SK-N-SH treated with all-trans-retinoic acid at 6 μM for 48 hours (cell line): ENCODE measurements around the gene RAMP3.
"Not testable (repeated sequence)": the region's sequence is repeated elsewhere in the genome, so short reads cannot be mapped to it uniquely, and the experiment has no call there.

ENCODE experiments used
- ATAC-seq: fragments of 200-7000 bp; cut with Tn5 transposase; 3 replicates; pipeline ENCODE4 v1.9.1; 2020; ENCODE audit warnings: mild to moderate bottlenecking, moderate library complexity
- ARNTL ChIP-seq: fragments of 450-650 bp; formaldehyde crosslinking; IDR thresholded peaks from 2 replicates; pipeline ENCODE4 v1.5.0; 2020; ENCODE audit warnings: low read depth, mild to moderate bottlenecking, moderate library complexity, borderline replicate concordance
- BACH2 ChIP-seq: fragments of 250-450 bp; sonication (Bioruptor Pico); IDR thresholded peaks from 2 replicates; pipeline ENCODE4 v1.9.0; 2021; ENCODE audit warnings: mild to moderate bottlenecking, borderline replicate concordance
- CREB5 ChIP-seq: fragments of 250-450 bp; sonication (Bioruptor Pico); IDR thresholded peaks from 2 replicates; pipeline ENCODE4 v1.5.1; 2020; ENCODE audit warnings: low read depth, mild to moderate bottlenecking, moderate library complexity
- CSDC2 ChIP-seq: fragments of 250-450 bp; sonication (Bioruptor Pico); IDR thresholded peaks from 2 replicates; pipeline ENCODE4 v1.5.0; 2020; ENCODE audit warnings: mild to moderate bottlenecking, moderate library complexity
- ESRRG ChIP-seq: fragments of 250-450 bp; sonication (Bioruptor Pico); IDR thresholded peaks from 2 replicates; pipeline ENCODE4 v1.6.1; 2021; ENCODE audit warnings: mild to moderate bottlenecking
- GLIS3 ChIP-seq: fragments of 250-450 bp; sonication (Bioruptor Pico); IDR thresholded peaks from 2 replicates; pipeline ENCODE4 v1.5.0; 2020; ENCODE audit warnings: mild to moderate bottlenecking, moderate library complexity
- ISL1 ChIP-seq: fragments of 250-450 bp; sonication (Bioruptor Pico); IDR thresholded peaks from 2 replicates; pipeline ENCODE4 v2.1.2; 2022; ENCODE audit warnings: mild to moderate bottlenecking, moderate library complexity
- OSR1 ChIP-seq: fragments of 250-450 bp; sonication (Bioruptor Pico); IDR thresholded peaks from 2 replicates; pipeline ENCODE4 v1.8.0; 2022; ENCODE audit warnings: moderate library complexity, mild to moderate bottlenecking, inconsistent platforms
- PPARA ChIP-seq: fragments of 250-450 bp; sonication (Bioruptor Pico); IDR thresholded peaks from 2 replicates; pipeline ENCODE4 v1.5.0; 2020; ENCODE audit warnings: mild to moderate bottlenecking, borderline replicate concordance
- RARB ChIP-seq: fragments of 250-450 bp; sonication (Bioruptor Pico); IDR thresholded peaks from 2 replicates; pipeline ENCODE4 v1.8.0; 2021; ENCODE audit warnings: mild to moderate bottlenecking, moderate library complexity
- SNAI2 ChIP-seq: fragments of 250-450 bp; sonication (Bioruptor Pico); IDR thresholded peaks from 2 replicates; pipeline ENCODE4 v1.5.0; 2020; ENCODE audit warnings: mild to moderate bottlenecking, moderate library complexity
- TCF4 ChIP-seq: fragments of 250-450 bp; sonication (Bioruptor Pico); IDR thresholded peaks from 2 replicates; pipeline ENCODE4 v1.8.0; 2021; ENCODE audit warnings: mild to moderate bottlenecking, moderate library complexity, borderline replicate concordance
- TOX ChIP-seq: fragments of 250-450 bp; sonication (Bioruptor Pico); IDR thresholded peaks from 2 replicates; pipeline ENCODE4 v1.8.0; 2021; ENCODE audit warnings: mild to moderate bottlenecking, moderate library complexity, borderline replicate concordance
- ZC3H10 ChIP-seq: fragments of 250-450 bp; sonication (Bioruptor Pico); IDR thresholded peaks from 2 replicates; pipeline ENCODE4 v1.5.1; 2021; ENCODE audit warnings: mild to moderate bottlenecking, moderate library complexity
- ZFP3 ChIP-seq: fragments of 250-450 bp; sonication (Bioruptor Pico); IDR thresholded peaks from 2 replicates; pipeline ENCODE4 v1.5.0; 2020; ENCODE audit warnings: mild to moderate bottlenecking, moderate library complexity
- ZFP30 ChIP-seq: fragments of 450-650 bp; formaldehyde crosslinking; IDR thresholded peaks from 2 replicates; pipeline ENCODE4 v1.5.0; 2022; ENCODE audit warnings: mild to moderate bottlenecking, moderate library complexity
- ZNF565 ChIP-seq: fragments of 450-650 bp; formaldehyde crosslinking; conservative IDR thresholded peaks from 2 replicates; pipeline ENCODE4 v1.5.0; 2020; ENCODE audit warnings: low read depth, mild to moderate bottlenecking, moderate library complexity
- ZNF70 ChIP-seq: fragments of 450-650 bp; formaldehyde crosslinking; IDR thresholded peaks from 2 replicates; pipeline ENCODE4 v1.5.0; 2020; ENCODE audit warnings: mild to moderate bottlenecking, moderate library complexity
- ZNF8 ChIP-seq: fragments of 450-650 bp; formaldehyde crosslinking; IDR thresholded peaks from 2 replicates; pipeline ENCODE4 v1.5.0; 2020; ENCODE audit warnings: mild to moderate bottlenecking, moderate library complexity
- TF ChIP-seq, protein P1 (sequence below): fragments of 250-450 bp; sonication (Bioruptor Pico); IDR thresholded peaks from 2 replicates; pipeline ENCODE4 v1.8.0; 2021; ENCODE audit warnings: low read depth, mild to moderate bottlenecking, moderate library complexity, borderline replicate concordance
- TF ChIP-seq, protein P2 (sequence below): fragments of 250-450 bp; sonication (Bioruptor Pico); IDR thresholded peaks from 2 replicates; pipeline ENCODE4 v1.5.0; 2020; ENCODE audit warnings: mild to moderate bottlenecking, moderate library complexity
- TF ChIP-seq, protein P3 (sequence below): fragments of 250-450 bp; sonication (Bioruptor Pico); IDR thresholded peaks from 2 replicates; pipeline ENCODE4 v1.5.1; 2021; ENCODE audit warnings: mild to moderate bottlenecking, moderate library complexity
- TF ChIP-seq, protein P4 (sequence below): fragments of 250-450 bp; sonication (Bioruptor Pico); IDR thresholded peaks from 2 replicates; pipeline ENCODE4 v1.8.0; 2020; ENCODE audit warnings: mild to moderate bottlenecking, moderate library complexity, borderline replicate concordance

RAMP3 gene

DNA sequence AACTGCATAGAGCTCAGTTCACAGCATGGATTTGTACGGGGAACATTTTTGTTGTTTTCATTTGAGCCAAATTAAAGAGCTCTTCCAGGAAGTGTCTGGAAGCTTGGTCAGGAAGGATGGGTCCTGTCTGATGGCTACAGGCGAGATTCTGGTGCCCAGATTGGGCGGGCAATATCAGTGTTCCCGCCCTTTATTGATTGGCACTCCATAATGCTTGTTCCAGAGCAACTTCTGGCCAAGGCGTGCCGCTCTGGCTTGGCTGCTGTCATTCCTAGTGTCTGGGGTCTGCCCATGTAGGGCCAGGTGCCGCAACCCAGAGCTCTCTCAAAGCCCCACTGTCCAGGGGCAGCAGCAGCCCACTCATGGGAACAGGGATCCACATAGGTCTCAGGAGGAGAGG, 45.9 kb downstream of the RAMP3 start (continued):
- no peak for TF ChIP-seq TCF4 (CRISPR knock-in tag)
- no peak for TF ChIP-seq TOX (CRISPR knock-in tag)
- TF ChIP-seq ESRRG (CRISPR knock-in tag) = no peak

GRCh38 chr7:45203936-45204445, 46.4 kb downstream of the RAMP3 start:
- no peak for TF ChIP-seq ZC3H10
- TF ChIP-seq CSDC2 = no peak
- TF ChIP-seq, protein P1, sequence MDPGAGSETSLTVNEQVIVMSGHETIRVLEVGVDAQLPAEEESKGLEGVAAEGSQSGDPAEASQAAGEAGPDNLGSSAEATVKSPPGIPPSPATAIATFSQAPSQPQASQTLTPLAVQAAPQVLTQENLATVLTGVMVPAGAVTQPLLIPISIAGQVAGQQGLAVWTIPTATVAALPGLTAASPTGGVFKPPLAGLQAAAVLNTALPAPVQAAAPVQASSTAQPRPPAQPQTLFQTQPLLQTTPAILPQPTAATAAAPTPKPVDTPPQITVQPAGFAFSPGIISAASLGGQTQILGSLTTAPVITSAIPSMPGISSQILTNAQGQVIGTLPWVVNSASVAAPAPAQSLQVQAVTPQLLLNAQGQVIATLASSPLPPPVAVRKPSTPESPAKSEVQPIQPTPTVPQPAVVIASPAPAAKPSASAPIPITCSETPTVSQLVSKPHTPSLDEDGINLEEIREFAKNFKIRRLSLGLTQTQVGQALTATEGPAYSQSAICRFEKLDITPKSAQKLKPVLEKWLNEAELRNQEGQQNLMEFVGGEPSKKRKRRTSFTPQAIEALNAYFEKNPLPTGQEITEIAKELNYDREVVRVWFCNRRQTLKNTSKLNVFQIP (CRISPR knock-in tag) = no peak
- no peak for TF ChIP-seq ZNF565 (CRISPR knock-in tag)
- no peak for TF ChIP-seq TOX (CRISPR knock-in tag)
- no peak for TF ChIP-seq ZFP3 (CRISPR knock-in tag)
- TF ChIP-seq PPARA (CRISPR knock-in tag) = no peak
- TF ChIP-seq, protein P2, sequence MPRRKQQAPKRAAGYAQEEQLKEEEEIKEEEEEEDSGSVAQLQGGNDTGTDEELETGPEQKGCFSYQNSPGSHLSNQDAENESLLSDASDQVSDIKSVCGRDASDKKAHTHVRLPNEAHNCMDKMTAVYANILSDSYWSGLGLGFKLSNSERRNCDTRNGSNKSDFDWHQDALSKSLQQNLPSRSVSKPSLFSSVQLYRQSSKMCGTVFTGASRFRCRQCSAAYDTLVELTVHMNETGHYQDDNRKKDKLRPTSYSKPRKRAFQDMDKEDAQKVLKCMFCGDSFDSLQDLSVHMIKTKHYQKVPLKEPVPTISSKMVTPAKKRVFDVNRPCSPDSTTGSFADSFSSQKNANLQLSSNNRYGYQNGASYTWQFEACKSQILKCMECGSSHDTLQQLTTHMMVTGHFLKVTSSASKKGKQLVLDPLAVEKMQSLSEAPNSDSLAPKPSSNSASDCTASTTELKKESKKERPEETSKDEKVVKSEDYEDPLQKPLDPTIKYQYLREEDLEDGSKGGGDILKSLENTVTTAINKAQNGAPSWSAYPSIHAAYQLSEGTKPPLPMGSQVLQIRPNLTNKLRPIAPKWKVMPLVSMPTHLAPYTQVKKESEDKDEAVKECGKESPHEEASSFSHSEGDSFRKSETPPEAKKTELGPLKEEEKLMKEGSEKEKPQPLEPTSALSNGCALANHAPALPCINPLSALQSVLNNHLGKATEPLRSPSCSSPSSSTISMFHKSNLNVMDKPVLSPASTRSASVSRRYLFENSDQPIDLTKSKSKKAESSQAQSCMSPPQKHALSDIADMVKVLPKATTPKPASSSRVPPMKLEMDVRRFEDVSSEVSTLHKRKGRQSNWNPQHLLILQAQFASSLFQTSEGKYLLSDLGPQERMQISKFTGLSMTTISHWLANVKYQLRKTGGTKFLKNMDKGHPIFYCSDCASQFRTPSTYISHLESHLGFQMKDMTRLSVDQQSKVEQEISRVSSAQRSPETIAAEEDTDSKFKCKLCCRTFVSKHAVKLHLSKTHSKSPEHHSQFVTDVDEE (CRISPR knock-in tag) = no peak
- no peak for TF ChIP-seq ARNTL
- no peak for TF ChIP-seq GLIS3
- no peak for TF ChIP-seq ZFP30 (CRISPR knock-in tag)
- no peak for TF ChIP-seq ESRRG (CRISPR knock-in tag)
- no peak for TF ChIP-seq OSR1
- TF ChIP-seq, protein P3, sequence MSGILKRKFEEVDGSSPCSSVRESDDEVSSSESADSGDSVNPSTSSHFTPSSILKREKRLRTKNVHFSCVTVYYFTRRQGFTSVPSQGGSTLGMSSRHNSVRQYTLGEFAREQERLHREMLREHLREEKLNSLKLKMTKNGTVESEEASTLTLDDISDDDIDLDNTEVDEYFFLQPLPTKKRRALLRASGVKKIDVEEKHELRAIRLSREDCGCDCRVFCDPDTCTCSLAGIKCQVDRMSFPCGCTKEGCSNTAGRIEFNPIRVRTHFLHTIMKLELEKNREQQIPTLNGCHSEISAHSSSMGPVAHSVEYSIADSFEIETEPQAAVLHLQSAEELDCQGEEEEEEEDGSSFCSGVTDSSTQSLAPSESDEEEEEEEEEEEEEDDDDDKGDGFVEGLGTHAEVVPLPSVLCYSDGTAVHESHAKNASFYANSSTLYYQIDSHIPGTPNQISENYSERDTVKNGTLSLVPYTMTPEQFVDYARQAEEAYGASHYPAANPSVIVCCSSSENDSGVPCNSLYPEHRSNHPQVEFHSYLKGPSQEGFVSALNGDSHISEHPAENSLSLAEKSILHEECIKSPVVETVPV (CRISPR knock-in tag) = no peak
- no peak for TF ChIP-seq RARB (CRISPR knock-in tag)
- TF ChIP-seq ZNF70 = no peak
- TF ChIP-seq BACH2 = no peak
- no peak for TF ChIP-seq SNAI2 (CRISPR knock-in tag)
- no peak for TF ChIP-seq ISL1
- no peak for ATAC-seq

DNA sequence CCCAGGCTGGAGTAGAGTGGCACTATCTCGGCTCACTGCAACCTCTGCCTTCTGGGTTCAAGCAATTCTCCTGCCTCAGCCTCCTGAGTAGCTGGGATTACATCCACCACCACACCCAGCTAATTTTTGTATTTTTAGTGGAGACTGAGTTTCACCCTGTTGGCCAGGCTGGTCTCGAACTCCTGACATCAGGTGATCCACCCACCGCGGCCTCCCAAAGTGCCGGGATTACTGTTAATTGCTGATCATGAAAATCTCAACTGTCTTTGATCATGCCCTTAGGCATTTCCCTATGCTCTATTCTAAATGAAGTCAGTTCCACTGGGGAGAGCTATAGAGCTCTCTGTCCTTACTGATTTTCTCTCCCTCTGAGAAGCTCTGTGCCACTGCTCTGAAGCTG, 48.7 kb downstream of the RAMP3 start:
- not testable (repeated sequence) for ATAC-seq

- ATAC-seq = not testable (repeated sequence)
Observed at GRCh38 chr7:45209909-45210308, 52.3 kb downstream of the RAMP3 start.

DNA sequence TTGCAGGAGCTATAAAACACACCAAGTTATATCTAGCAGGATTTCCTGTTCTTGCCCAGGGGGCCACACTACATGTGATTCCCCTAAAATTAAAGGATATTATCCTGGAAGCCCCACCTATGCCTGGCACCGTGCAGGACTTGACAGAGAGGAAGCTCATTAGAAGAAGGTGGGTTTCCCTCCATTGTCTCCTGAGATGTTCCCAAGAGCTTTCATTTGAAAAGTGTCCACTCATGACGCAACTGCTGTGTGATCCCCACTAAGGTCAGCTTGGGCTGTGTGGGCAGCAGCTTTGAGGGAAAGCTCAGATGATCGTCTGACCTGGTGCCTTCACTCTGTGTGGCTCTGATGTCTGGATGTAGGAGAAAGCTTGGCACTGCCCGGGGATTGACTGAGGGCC, 53.5 kb downstream of the RAMP3 start:
- ATAC-seq = no peak
- TF ChIP-seq, protein P4, sequence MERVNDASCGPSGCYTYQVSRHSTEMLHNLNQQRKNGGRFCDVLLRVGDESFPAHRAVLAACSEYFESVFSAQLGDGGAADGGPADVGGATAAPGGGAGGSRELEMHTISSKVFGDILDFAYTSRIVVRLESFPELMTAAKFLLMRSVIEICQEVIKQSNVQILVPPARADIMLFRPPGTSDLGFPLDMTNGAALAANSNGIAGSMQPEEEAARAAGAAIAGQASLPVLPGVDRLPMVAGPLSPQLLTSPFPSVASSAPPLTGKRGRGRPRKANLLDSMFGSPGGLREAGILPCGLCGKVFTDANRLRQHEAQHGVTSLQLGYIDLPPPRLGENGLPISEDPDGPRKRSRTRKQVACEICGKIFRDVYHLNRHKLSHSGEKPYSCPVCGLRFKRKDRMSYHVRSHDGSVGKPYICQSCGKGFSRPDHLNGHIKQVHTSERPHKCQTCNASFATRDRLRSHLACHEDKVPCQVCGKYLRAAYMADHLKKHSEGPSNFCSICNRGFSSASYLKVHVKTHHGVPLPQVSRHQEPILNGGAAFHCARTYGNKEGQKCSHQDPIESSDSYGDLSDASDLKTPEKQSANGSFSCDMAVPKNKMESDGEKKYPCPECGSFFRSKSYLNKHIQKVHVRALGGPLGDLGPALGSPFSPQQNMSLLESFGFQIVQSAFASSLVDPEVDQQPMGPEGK (CRISPR knock-in tag) = no peak
- TF ChIP-seq ZNF8 (CRISPR knock-in tag) (no peak), TOX (CRISPR knock-in tag) (no peak), CSDC2 (no peak), ZNF70 (no peak), ZFP30 (CRISPR knock-in tag) (no peak), ESRRG (CRISPR knock-in tag) (no peak), SNAI2 (CRISPR knock-in tag) (no peak), CREB5 (no peak), TCF4 (CRISPR knock-in tag) (no peak), GLIS3 (no peak), PPARA (CRISPR knock-in tag) (no peak), ARNTL (no peak), ISL1 (no peak), ZNF565 (CRISPR knock-in tag) (no peak)
- TF ChIP-seq, protein P2 (CRISPR knock-in tag) = no peak
